Adrenal gland (tissue), 12 donors: ENCODE measurements around the gene LINC01488. TPM values are rescaled to one million over a fixed set of nuclear protein-coding genes. Genes with fewer than 3 reads are reported as not detected.

ENCODE experiments used
- DNase-seq, 7 donors: peaks; one replicate each; pipeline ENCODE4 v3.0.0-alpha.2; 2019 to 2020
- H3K27ac ChIP-seq, 5 donors: fragments of 200-600 bp; sonication (generic) in 4 of 5; 1 replicate in 3 of 5; 2 replicates in 2 of 5; pipeline versions ENCODE4 v1.5.1 to v1.8.0; 2016 to 2020; ENCODE audit warnings: mild to moderate bottlenecking in 1 of 5
- H3K27me3 ChIP-seq: fragments of 200-600 bp; 2 replicates; pipeline ENCODE4 v1.8.0; 2021
- H3K36me3 ChIP-seq, 2 donors: fragments of 200-600 bp; replicated peaks in 1 of 2; 1 replicate in 1 of 2; 2 replicates in 1 of 2; pipeline versions ENCODE4 v1.5.1 to v1.8.0; 2018 to 2022
- H3K4me1 ChIP-seq, 2 donors: fragments of 200-600 bp; replicated peaks in 1 of 2; 1 replicate in 1 of 2; 2 replicates in 1 of 2; pipeline versions ENCODE4 v1.5.1 to v1.8.0; 2018 to 2021
- H3K4me3 ChIP-seq, 4 donors: fragments of 200-600 bp; sonication (generic) in 3 of 4; one replicate each; pipeline ENCODE4 v1.5.1; 2016 to 2018
- H3K9me3 ChIP-seq, 3 donors: fragments of 200-600 bp; sonication (generic) in 1 of 3; replicated peaks in 1 of 3; 1 replicate in 2 of 3; 2 replicates in 1 of 3; pipeline versions ENCODE4 v1.5.1 to v1.8.0; 2016 to 2021
- POLR2A ChIP-seq, 2 donors: fragments of 450-650 bp; IDR thresholded peaks; one replicate each; pipeline ENCODE4 v1.6.1; 2017; ENCODE audit warnings: antibody characterized with exemption in 2 of 2, mild to moderate bottlenecking in 2 of 2, moderate library complexity in 1 of 2
- WGBS, 4 donors: extraction: QIAGEN DNeasy Blood & Tissue Kit in 2 of 4; methylation state at CpG; one replicate each; pipeline versions ENCODE4 v1.1.5 to v1.1.7; 2013 to 2017; 5-methylcytosine and 5-hydroxymethylcytosine counted together
- intact Hi-C, 2 donors: fragments of 100-400 bp; cut with DNase I; formaldehyde crosslinking; loops; one replicate each; pipeline versions ENCODE4 v1.14.1 to v1.15.0; 2022 to 2023
- polyA plus RNA-seq, 3 donors: library from polyadenylated mRNA; stranded (reverse); fragments of 200-250 nt in 2 of 3; fragments of 350-450 nt in 1 of 3; fragmentation: Illumina TruSeq in 1 of 3; extraction: RNeasy Lipid Tissue Mini Kit (QIAGEN cat#74804) in 1 of 3; gene quantifications; one replicate each; pipeline ENCODE4 v1.2.3, GENCODE V29; 2013 to 2014
- total RNA-seq, 9 donors: library from RNA; depleted of rRNA in 4 of 9; stranded (reverse); fragments of >200 nt in 4 of 9; fragments of 120-200 nt in 1 of 9; fragmentation: NEBNext Ultra II Directional in 1 of 9; extraction: Animal tissue kit (Norgen Biotek cat#: 25700) in 1 of 9; gene quantifications; one replicate each; pipeline versions ENCODE4 v1.1.0 to v1.2.4, GENCODE V29; 2013 to 2023
- TF ChIP-seq, protein P1 (sequence below), 6 experiments: fragments of 450-650 bp in 4 of 6; fragments of 200-600 bp in 2 of 6; sonication (generic) in 1 of 6; IDR thresholded peaks; 1 replicate in 5 of 6; 2 replicates in 1 of 6; pipeline versions ENCODE4 v1.5.1 to v1.8.0; 2016 to 2021; ENCODE audit warnings: antibody characterized with exemption in 6 of 6, mild to moderate bottlenecking in 2 of 6, moderate library complexity in 1 of 6
- donor health status: healthy with polysubstance abuse.
- donor health status: Bipolar disorder and iron deficiency.
- donor health status: DM: yes; HTN: yes; CAD: no.
- donor health status: DM: no; HTN: no; CAD: no.
- donor health status: DM: no; HTN: no; CAD: no.
- donor health status: DM: yes; HTN: yes; CAD: no.

Gene LINC01488
- total and polyA plus RNA-seq, 12 donors = not detected

DNA sequence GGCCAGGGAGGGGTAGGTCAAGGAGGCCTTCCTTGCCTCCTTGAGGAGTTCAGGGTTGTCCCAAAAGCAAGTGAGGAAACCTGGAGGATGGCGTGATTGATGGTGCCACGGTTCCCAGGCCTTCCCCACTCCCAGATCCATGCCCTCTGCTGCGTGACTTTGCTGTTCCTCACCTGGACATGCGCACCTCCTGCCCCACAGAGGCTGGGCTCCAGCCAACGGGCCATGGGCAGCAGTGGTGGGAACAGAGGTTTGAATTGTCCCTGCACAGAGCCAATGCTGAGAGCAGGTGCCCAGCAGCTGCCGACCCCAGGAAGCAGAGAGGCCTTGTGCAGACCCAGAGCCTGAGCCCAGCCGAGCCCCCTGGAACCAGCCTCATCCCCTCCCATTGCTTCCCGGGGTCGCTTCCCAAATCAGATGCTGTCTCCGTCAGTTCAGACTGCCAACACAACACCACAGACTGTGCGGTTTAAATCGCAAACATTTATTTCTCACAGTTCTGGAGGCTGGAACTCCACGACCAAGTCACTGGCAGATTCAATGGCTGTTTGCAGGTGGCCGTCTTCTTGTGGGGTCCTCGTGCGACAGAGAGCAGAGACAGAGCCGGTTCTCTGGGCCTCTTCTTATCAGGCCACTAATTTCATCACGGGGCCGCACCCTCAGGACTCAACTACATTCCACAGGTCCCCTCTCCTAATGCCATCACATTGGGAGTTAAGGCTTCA is 6.2 kb upstream of the LINC01488 start:
- peaks cover 4% of the 10 kb centered on the region for H3K27me3 ChIP-seq

DNA sequence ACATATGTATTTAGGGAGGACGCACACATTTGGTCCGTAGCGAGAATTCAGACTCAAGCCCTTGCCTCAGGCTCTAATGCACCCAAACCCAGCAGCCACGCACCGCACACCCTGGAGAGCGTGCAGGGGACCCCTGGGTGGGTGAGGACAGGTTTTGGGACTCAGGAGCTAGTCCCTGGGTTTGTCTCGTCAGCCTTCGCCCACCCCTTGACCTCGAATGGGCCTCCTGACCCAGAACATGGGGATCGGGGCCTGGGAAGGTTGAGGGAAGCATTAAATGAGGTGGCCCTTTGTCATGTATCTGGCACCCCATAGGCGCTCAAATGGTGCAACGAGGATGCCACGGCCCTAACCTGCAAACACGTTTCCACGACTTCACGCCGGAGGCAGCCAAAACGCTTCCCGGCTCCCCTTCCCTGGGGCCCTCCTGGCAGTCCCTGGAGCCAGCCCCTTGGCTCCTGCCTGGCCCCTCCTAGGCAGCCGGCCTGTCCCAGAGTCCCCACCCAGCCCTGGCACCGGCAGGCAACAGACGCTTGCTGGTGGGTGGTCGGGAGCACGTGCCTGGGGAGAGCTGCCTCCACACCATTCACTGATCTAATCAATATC is 5.5 kb upstream of the LINC01488 start:
- WGBS, 4 donors = 87 to 94% (median 90%) methylated on average over 17 to 24 of the region's 24 CpGs
- intact Hi-C loops = no loop called here
- H3K27ac ChIP-seq = no peak overlapping the region
- no peak for DNase-seq
- no peaks in the 10 kb centered on the region for H3K9me3 ChIP-seq
- H3K4me1 ChIP-seq = no peaks in the 10 kb centered on the region
- no peak overlapping the region for H3K4me3 ChIP-seq
- TF ChIP-seq POLR2A (IDR thresholded peaks at IDR 0.05) = no peak
- TF ChIP-seq, protein P1, sequence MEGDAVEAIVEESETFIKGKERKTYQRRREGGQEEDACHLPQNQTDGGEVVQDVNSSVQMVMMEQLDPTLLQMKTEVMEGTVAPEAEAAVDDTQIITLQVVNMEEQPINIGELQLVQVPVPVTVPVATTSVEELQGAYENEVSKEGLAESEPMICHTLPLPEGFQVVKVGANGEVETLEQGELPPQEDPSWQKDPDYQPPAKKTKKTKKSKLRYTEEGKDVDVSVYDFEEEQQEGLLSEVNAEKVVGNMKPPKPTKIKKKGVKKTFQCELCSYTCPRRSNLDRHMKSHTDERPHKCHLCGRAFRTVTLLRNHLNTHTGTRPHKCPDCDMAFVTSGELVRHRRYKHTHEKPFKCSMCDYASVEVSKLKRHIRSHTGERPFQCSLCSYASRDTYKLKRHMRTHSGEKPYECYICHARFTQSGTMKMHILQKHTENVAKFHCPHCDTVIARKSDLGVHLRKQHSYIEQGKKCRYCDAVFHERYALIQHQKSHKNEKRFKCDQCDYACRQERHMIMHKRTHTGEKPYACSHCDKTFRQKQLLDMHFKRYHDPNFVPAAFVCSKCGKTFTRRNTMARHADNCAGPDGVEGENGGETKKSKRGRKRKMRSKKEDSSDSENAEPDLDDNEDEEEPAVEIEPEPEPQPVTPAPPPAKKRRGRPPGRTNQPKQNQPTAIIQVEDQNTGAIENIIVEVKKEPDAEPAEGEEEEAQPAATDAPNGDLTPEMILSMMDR (IDR thresholded peaks at IDR 0.05) = no peak
- H3K36me3 ChIP-seq = no peaks in the 10 kb centered on the region
- peaks cover 4% of the 10 kb centered on the region for H3K27me3 ChIP-seq

More for the DNA sequence above, 6.2 kb upstream of the LINC01488 start:
- Histone ChIP-seq H3K4me1 (no peaks in the 10 kb centered on the region), H3K4me3 (no peak overlapping the region), H3K36me3 (no peaks in the 10 kb centered on the region), H3K9me3 (no peaks in the 10 kb centered on the region), H3K27ac (no peak overlapping the region)
- DNase-seq = no peak
- intact Hi-C loops = no loop called here
- 86 to 96% (median 92%) methylated on average over 15 to 19 of the region's 19 CpGs for WGBS, 4 donors
- TF ChIP-seq, protein P1 (IDR thresholded peaks at IDR 0.05) = no peak
- TF ChIP-seq POLR2A (IDR thresholded peaks at IDR 0.05) = no peak

DNA sequence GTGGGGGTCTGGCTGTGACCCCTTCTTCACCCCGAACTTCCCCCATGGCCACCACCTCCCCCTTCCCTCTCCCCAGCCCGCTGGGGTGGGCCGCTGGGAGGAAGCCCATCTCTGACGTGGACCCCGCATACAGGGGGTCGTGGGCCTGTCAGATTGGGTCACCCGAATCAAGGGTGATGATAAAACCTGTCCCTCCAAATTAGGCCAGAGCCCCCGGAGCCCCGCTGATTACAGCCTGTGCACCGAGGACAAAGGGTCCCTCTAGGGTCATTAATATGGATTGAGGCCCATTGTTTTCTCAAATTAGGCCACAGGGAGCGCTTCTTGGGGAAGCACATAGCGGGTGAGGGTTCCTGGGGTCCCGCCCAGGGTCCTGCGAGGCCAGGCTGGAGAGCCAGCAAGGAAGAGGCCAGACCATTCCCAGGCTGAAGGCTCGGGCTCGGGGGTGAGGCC is 4.9 kb upstream of the LINC01488 start:
- TF ChIP-seq, protein P1 (IDR thresholded peaks at IDR 0.05) = no peak
- TF ChIP-seq POLR2A (IDR thresholded peaks at IDR 0.05) = no peak
- intact Hi-C loops = no loop called here
- DNase-seq = no peak

DNA sequence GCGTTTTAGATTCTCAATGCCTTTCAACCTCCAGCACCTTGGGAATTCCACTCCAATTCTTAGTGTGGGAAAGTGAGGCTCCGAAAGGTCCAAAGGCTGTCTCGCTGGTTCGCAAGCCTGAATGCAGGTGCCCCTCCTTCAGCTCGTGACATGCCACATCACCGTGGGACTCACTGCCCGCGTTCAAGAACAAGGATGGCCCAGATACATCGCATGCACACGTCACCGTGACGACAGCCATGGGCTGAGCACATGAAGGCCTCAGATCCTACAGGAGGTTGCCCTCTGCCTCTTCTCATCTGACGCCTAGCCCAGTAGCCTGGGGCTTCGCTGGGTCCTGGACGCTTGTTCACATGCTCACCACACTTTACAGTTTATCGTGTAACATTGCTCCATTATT is 4.4 kb upstream of the LINC01488 start:
- Histone ChIP-seq H3K36me3 (no peaks in the 10 kb centered on the region), H3K4me1 (no peaks in the 10 kb centered on the region), H3K27ac (no peak overlapping the region), H3K9me3 (no peaks in the 10 kb centered on the region), H3K27me3 (peaks cover 4% of the 10 kb centered on the region), H3K4me3 (no peak overlapping the region)
- TF ChIP-seq, protein P1 (IDR thresholded peaks at IDR 0.05) = no peak
- no peak for TF ChIP-seq POLR2A (IDR thresholded peaks at IDR 0.05)
- DNase-seq = no peak
- intact Hi-C loops = no loop called here
- WGBS, 4 donors = 86 to 95% (median 91%) methylated on average over 16 of the region's 16 CpGs

More for the DNA sequence above, 4.9 kb upstream of the LINC01488 start:
- H3K27me3 ChIP-seq = peaks cover 4% of the 10 kb centered on the region
- no peak overlapping the region for H3K4me3 ChIP-seq
- WGBS, 4 donors = 84 to 88% (median 86%) methylated on average over 9 to 16 of the region's 16 CpGs
- no peak overlapping the region for H3K27ac ChIP-seq
- H3K4me1 ChIP-seq = no peaks in the 10 kb centered on the region
- H3K36me3 ChIP-seq = no peaks in the 10 kb centered on the region
- no peaks in the 10 kb centered on the region for H3K9me3 ChIP-seq
